NCI-H82 (cell line): ENCODE measurements around the gene ZNF329.
"Not testable (repeated sequence)": the region's sequence is repeated elsewhere in the genome, so short reads cannot be mapped to it uniquely, and the experiment has no call there.

Experiments used
- DNase-seq: peaks from one replicate; lab custom pipeline; 2025; lab: John Stamatoyannopoulos, UW

ZNF329 gene

GRCh38 chr19:58150328-58150921 lies at the start of gene ZNF329:
Gene ZNF329, minus strand, starts transcription at chr19:58150789. Its CDS starts 21,286 bp downstream, at chr19:58129503.
- peak; percentile 90 for DNase-seq

- peak; percentile 17 for DNase-seq
These were observed 46.5 kb upstream of the ZNF329 start for GRCh38 chr19:58196901-58197616.

GRCh38 chr19:58183817-58184215 lies 33.2 kb upstream of the ZNF329 start:
- DNase-seq: peak; percentile 57

- peak; percentile 95 for DNase-seq
These were observed 32.6 kb upstream of the ZNF329 start, which contains the start of gene ZNF274 for GRCh38 chr19:58182989-58183816. Gene ZNF274, plus strand, starts transcription at chr19:58183061. Its CDS starts 905 bp downstream, at chr19:58183966.

- no peak for DNase-seq
These were observed 32.0 kb upstream of the ZNF329 start for GRCh38 chr19:58182577-58182988.

- peak; percentile 75 for DNase-seq
These were observed 31.4 kb upstream of the ZNF329 start for GRCh38 chr19:58181902-58182576.

GRCh38 chr19:58170860-58171259 lies 20.3 kb upstream of the ZNF329 start:
- DNase-seq: no peak

- no peak for DNase-seq
These were observed 16.2 kb upstream of the ZNF329 start for GRCh38 chr19:58166708-58167280.

- no peak for DNase-seq
These were observed 15.7 kb upstream of the ZNF329 start for GRCh38 chr19:58166268-58166667.

- no peak for DNase-seq
These were observed 6.6 kb upstream of the ZNF329 start for GRCh38 chr19:58157045-58157728.

- peak; percentile 95 for DNase-seq
These were observed 4.4 kb upstream of the ZNF329 start for GRCh38 chr19:58154679-58155648.

- DNase-seq: peak; percentile 17
These were observed 3.7 kb upstream of the ZNF329 start for GRCh38 chr19:58154287-58154678.

GRCh38 chr19:58153386-58153785 lies 2.8 kb upstream of the ZNF329 start:
- DNase-seq: no peak

- DNase-seq: not testable (repeated sequence)
These were observed 3.1 kb downstream of the ZNF329 start for GRCh38 chr19:58147475-58147874.

- no peak for DNase-seq
These were observed 4.7 kb downstream of the ZNF329 start for GRCh38 chr19:58145849-58146248.

GRCh38 chr19:58134244-58134643 lies 16.3 kb downstream of the ZNF329 start:
- DNase-seq: no peak

GRCh38 chr19:58129284-58129683 lies 21.3 kb downstream of the ZNF329 start:
- DNase-seq: no peak

- DNase-seq: peak; percentile 1
These were observed 22.4 kb downstream of the ZNF329 start for GRCh38 chr19:58128041-58128685.

- no peak for DNase-seq
These were observed 27.2 kb downstream of the ZNF329 start for GRCh38 chr19:58123354-58123753.
